Calu3 (cell line): ENCODE data around the gene ITPR1. TPM values are rescaled to one million over a fixed set of nuclear protein-coding genes. Genes with fewer than 3 reads are reported as not detected.

Experiments used
- BruUV-seq: library from RNA; stranded (reverse); fragments of 400-500 nt; replicated peaks from 2 replicates; lab custom pipeline; 2021; lab: Mats Ljungman, UMichigan
- CTCF ChIA-PET: fragments of 300-600 bp; sonication (Branson Sonifier 250); formaldehyde crosslinking; loops from one replicate; lab custom pipeline; 2022; ENCODE audit warnings: antibody characterized with exemption; lab: Charles Lee
- DNase-seq: peaks from one replicate; pipeline ENCODE4 v3.0.0; 2022
- H3K27ac Mint-ChIP-seq: one replicate; pipeline ENCODE4 v1.8.0; 2022; ENCODE audit warnings: mixed read lengths; ENCODE audit not compliant: unreplicated experiment
- H3K27me3 Mint-ChIP-seq: one replicate; pipeline ENCODE4 v1.8.0; 2022; ENCODE audit warnings: mixed read lengths; ENCODE audit not compliant: unreplicated experiment
- H3K36me3 Mint-ChIP-seq: one replicate; pipeline ENCODE4 v1.8.0; 2022; ENCODE audit warnings: mild to moderate bottlenecking, moderate library complexity, mixed read lengths; ENCODE audit not compliant: insufficient read depth, unreplicated experiment
- H3K4me1 Mint-ChIP-seq: one replicate; pipeline ENCODE4 v1.8.0; 2022; ENCODE audit warnings: mild to moderate bottlenecking, low read depth, mixed read lengths; ENCODE audit not compliant: unreplicated experiment
- H3K4me3 Mint-ChIP-seq: one replicate; pipeline ENCODE4 v1.8.0; 2022; ENCODE audit warnings: mild to moderate bottlenecking, low read depth, moderate library complexity, mixed read lengths; ENCODE audit not compliant: unreplicated experiment
- H3K9me3 Mint-ChIP-seq: one replicate; pipeline ENCODE4 v1.8.0; 2022; ENCODE audit warnings: low read depth, mixed read lengths; ENCODE audit not compliant: unreplicated experiment
- CTCF ChIP-seq: fragments of 200-600 bp; IDR thresholded peaks from one replicate; pipeline ENCODE4 v1.8.0; 2022; ENCODE audit warnings: antibody characterized with exemption; ENCODE audit not compliant: unreplicated experiment
- intact Hi-C: fragments of 100-400 bp; cut with micrococcal nuclease; formaldehyde crosslinking; loops from one replicate; pipeline ENCODE4 v1.10.0; 2022; ENCODE audit not compliant: unreplicated experiment
- total RNA-seq: library from RNA; stranded (reverse); gene quantifications from 2 replicates; pipeline ENCODE4 v1.2.3, GENCODE V29; 2022

Gene ITPR1
- total RNA-seq, 1 experiment from 2014 or later = 4.2 TPM

DNA sequence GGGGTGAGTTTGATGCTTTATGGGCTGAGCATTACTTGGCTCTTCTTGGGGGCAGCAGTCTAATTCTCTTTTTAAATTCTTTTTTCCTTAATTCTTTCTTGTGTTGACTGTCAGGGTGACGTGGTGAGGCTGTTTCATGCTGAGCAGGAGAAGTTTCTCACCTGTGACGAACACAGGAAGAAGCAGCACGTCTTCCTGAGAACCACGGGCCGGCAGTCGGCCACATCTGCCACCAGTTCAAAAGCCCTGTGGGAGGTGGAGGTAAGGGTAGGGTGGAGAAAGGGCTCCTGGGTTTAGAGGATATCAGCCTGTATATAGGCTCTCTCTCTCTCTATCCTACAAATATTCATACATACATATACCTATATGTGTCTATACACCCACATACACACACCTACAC, 152.3 kb downstream of the ITPR1 start:
- no peak overlapping the region for H3K4me3 Mint-ChIP-seq
- no peaks in the 10 kb centered on the region for H3K36me3 Mint-ChIP-seq
- no peak overlapping the region for H3K27ac Mint-ChIP-seq
- intact Hi-C loops = no loop called here
- H3K9me3 Mint-ChIP-seq = no peaks in the 10 kb centered on the region
- peaks cover 14% of the 10 kb centered on the region for H3K27me3 Mint-ChIP-seq
- CTCF ChIA-PET = no interaction called here
- H3K4me1 Mint-ChIP-seq = no peaks in the 10 kb centered on the region
- DNase-seq = no peak
- no peak for TF ChIP-seq CTCF
- BruUV-seq = no TSS peak

DNA sequence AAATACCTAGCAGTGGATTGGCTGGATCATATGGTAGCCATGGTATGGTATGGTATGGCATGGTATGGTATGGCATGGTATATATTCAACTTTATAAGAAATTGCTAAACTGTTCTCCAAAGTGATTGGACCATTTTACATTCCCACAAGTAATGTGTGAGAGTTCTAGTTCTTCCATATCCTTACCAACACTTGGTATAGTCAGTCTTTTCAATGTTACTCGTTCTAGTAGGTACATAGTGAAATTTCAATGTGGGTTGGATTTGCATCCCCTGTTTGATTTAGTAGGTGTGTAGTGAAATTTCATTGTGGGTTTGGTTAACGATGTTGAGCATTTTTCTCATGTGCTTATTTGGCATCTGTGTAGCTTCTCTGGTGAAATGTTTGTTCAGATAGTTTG, 154.3 kb downstream of the ITPR1 start:
- CTCF ChIA-PET = no interaction called here
- intact Hi-C loops = no loop called here
- H3K4me3 Mint-ChIP-seq = no peak overlapping the region
- DNase-seq = no peak
- H3K36me3 Mint-ChIP-seq = no peaks in the 10 kb centered on the region
- H3K4me1 Mint-ChIP-seq = no peaks in the 10 kb centered on the region
- H3K9me3 Mint-ChIP-seq = no peaks in the 10 kb centered on the region
- peaks cover 14% of the 10 kb centered on the region for H3K27me3 Mint-ChIP-seq
- H3K27ac Mint-ChIP-seq = no peak overlapping the region
- BruUV-seq = no TSS peak
- no peak for TF ChIP-seq CTCF

DNA sequence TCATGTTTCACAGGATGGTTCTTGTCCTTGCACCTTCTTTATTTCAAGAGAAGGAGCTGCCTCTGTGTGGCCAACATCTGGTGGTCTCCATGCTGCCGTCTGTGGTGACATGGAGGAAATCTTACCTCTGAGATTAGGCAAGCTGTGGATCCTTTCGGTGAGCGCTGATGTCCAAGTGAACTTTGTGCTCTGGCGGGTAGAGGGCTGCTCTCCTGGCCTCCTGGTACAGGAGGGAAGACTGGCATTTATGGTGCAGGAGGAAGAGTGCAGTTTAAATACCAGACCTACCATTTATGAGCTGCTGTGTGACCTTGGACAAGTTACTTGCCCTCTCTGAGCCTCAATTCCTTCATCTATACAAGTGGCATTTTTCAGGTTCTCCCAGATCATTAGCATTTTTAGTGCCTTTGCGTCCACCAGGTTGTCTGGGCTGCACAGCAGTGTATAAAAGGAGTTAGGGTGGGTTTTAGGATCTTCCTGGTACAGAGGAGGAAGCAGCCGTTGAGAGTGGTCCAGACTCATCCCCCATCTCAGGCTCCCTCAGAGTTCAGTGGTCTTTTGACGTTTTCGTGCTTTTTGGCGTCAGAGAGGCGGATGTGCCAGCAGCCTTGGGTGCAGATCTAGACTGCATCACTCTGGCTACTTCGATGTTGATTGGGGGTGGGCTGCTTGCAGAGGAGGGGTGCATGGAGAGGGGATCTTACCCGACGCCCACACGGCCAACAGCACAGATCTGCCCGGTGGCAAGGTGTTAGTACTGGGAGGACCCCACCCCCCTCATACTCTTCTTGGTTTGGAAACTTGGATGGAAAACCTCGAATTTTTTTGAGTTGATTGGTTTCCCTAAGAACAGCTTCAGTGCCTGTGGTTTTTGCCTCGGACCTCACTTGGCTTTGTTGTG, 162.2 kb downstream of the ITPR1 start:
- H3K4me3 Mint-ChIP-seq = no peak overlapping the region
- no peak overlapping the region for H3K27ac Mint-ChIP-seq
- no TSS peak for BruUV-seq
- no peaks in the 10 kb centered on the region for H3K36me3 Mint-ChIP-seq
- no peaks in the 10 kb centered on the region for H3K9me3 Mint-ChIP-seq
- no peak for DNase-seq
- no peak for TF ChIP-seq CTCF
- CTCF ChIA-PET = no interaction called here
- intact Hi-C loops = loop anchor here (1.0 to 2.0 kb wide), 2 partner anchors 55 to 402 kb away; no protein-coding TSS in a partner anchor
- H3K27me3 Mint-ChIP-seq = no peaks in the 10 kb centered on the region
- H3K4me1 Mint-ChIP-seq = peaks cover 7% of the 10 kb centered on the region

GRCh38 chr3:4656059-4656458, 162.9 kb downstream of the ITPR1 start:
- H3K4me1 Mint-ChIP-seq = peaks cover 7% of the 10 kb centered on the region
- H3K27me3 Mint-ChIP-seq = no peaks in the 10 kb centered on the region
- H3K36me3 Mint-ChIP-seq = no peaks in the 10 kb centered on the region
- peak; percentile 72 for DNase-seq
- H3K9me3 Mint-ChIP-seq = no peaks in the 10 kb centered on the region
- TF ChIP-seq CTCF = peak; percentile 90
- H3K27ac Mint-ChIP-seq = no peak overlapping the region
- H3K4me3 Mint-ChIP-seq = no peak overlapping the region
- CTCF ChIA-PET = no interaction called here
- intact Hi-C loops = loop anchor here (1.0 to 2.0 kb wide), 2 partner anchors 55 to 401 kb away; no protein-coding TSS in a partner anchor
- no TSS peak for BruUV-seq
